ENCODE measurements around the gene KRT36.

The KRT36 gene

DNA sequence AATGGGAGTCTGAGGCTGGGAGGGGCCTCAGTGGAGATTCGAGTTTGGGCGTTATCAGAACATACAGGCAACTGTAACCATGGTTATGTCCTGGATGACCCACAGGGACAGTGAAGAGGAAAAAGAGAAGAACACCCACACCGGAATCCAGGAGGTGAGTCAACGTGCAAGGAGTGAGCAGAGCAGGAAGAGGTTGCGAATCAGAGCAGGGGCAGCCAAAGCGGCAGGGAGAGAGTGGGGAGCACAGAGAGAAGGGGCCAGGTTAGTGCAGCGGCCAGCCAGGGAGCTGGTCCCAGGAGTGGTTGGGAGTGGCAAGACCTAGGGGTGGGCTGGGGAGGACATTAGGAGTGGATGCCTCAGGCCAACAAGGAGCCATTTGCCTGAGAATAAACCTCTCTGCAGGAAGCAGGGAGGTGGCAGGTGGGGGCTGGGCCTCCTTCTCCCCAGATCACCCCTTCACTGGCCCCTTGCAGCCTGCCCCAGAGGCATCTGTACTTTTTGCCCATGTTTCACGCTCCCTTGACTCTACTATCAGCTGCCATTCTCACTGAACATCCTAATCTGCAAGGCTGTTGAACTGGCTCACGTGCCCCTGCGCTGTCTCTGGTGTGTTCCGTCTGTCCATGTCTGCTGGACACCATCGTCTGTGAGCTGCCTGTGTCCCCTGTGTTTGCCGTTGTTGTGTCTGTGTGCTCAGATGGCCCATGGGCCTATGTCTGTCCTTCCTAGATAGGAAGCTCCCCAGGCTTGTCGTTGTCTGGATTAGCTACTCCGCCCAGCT, 10.6 kb upstream of the KRT36 start:
- no peak for DNase-seq

DNA sequence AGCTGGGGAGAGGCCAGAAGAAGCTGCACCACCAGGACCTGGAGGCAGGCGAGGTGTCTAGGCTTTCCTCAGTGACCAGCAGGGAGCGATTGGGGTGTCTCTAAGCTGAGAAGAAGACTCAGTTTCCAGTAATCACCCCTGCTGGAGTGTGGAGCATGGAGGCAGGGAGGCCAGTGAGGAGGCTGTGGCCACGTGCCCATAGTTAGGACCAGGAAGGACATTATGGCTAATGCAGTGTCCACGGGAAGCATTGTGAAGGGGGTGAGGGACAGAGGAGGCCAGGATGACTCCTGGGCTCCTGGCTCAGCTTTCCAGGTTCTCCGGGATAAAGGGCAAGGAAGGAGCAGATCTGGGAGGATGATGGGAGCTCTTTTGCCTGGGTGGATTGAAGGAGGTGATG, 10.0 kb upstream of the KRT36 start:
- DNase-seq = no peak

DNA sequence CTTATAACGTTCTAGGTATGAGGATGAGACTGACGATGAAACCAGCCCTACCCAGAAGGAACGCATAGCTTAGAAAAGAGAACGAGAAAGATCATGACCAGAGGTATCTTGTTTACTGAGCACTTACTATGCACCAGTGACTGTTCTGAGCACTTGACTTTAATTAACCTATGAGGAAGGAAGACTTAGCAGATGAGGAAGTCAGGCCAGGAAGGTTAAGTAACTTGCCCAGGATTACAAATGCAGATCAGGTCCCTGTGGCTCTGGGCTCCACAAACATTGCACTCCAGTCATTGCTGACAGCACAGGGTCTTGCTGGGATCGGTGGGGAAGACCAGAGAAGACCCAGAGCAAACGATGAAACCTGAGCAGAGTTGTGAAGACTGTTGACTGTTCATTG, 8.6 kb upstream of the KRT36 start:
- DNase-seq = no peak

GRCh38 chr17:41496803-41497484, 7.2 kb upstream of the KRT36 start:
- peak; percentile 67 for DNase-seq

- no peak for DNase-seq
Measured at GRCh38 chr17:41494524-41494923, 4.8 kb upstream of the KRT36 start.

- no peak for DNase-seq
Measured at GRCh38 chr17:41492771-41493170, 3.1 kb upstream of the KRT36 start.

DNA sequence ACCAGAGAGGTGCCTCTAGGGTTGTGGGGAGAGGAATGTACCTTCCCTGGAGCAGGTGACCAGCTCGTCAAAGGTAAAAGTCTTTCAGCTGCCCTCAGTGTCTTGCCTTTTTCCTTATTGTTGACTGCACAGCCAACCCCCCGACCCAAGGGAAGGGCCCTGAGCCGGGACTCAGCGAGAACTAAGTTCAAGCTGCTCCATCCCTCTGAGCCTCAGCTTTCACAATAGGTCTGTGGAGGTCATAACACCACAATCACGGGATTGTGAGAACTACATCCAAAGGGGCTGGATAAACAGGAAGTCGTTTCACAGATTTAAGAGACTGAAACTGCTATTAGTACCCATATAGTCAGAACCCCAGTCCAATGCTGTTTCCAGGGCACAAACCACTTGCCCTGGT, 2.6 kb upstream of the KRT36 start:
- DNase-seq = no peak

DNA sequence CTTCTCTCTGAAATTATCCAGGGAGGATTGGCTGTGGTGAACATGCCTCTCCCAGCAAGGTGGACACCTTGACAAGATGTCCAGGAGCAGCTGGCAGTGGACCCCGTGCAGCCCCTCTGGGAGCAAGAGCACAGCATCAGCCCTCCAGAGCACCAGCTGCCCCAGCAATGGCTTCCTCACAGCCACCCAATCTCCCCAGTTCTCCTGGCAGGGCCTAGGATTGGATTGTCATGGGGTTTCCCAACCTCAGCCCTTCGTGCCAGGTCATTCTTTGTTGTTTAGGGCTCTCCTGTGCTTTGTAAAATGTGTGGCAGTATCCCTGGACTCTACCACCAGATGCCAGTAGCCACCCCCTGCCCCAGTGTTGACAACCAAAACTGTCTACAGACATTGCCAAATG, 1.8 kb upstream of the KRT36 start:
- no peak for DNase-seq

- DNase-seq = no peak
Measured at GRCh38 chr17:41490000-41490990, 585 bp upstream of the KRT36 start.

- peak; percentile 44 for DNase-seq
Measured at GRCh38 chr17:41486809-41487530, 2.7 kb downstream of the KRT36 start.

GRCh38 chr17:41486316-41486715, 3.4 kb downstream of the KRT36 start:
- no peak for DNase-seq

GRCh38 chr17:41484920-41485904, 4.5 kb downstream of the KRT36 start:
- DNase-seq = no peak

DNA sequence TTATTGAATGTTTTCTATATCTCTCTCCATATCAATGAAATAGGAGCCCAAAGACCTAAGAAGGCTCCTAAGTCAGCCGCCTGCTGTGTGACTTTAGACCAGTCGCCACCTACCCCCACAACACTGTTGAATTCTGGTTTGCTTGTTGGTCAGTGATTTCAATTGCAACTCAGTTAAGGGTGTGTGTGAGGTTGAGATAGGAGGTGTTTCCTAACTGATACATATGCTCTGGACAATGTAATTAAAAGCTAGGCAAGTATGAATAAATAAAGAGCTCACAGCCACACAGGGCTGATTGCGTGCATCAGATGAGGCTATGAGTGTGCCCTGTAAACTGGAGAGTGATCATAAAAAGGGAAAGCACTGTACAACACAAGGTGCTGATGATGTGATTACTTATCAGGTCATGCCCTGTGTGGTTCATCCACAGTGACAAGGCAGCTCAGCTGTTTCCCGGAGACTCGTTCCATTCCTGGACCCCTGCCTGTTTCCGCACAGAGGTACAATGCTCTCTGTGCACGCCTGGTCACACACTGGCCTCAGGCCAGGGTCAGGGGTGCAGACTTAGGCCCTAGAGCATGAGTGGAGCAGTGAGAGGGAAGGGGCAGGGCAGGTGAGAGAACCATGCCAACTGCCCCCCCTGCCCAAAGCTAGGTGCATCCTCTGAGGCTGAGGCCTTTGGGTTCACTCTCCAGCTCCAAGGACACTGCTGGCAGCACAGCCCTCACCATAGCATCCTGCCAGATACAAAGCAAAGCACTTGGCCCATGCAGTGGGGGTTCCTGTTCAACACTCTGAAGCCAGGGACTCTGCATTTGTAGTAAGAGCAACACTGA, 5.5 kb downstream of the KRT36 start:
- no peak for DNase-seq

DNA sequence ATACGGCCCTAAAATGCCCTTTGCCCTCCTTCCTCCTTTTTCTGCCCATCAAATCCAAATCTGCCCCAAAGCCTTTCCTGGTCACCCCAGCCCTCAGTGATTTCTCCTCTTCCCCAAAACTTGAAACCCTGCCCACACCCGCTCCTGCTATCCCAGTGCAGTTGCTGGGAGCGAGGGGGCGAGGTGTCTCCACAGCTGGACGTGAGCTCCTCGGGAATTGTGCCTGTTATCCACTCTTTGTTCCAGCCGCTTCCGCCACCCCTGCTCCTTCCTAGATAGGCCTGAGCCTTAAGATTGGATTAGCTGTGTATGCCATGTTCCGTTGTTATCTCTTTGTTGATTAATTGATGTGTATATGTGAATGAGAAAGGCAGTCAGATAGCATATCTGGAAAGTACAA, 6.2 kb downstream of the KRT36 start:
- no peak for DNase-seq

DNA sequence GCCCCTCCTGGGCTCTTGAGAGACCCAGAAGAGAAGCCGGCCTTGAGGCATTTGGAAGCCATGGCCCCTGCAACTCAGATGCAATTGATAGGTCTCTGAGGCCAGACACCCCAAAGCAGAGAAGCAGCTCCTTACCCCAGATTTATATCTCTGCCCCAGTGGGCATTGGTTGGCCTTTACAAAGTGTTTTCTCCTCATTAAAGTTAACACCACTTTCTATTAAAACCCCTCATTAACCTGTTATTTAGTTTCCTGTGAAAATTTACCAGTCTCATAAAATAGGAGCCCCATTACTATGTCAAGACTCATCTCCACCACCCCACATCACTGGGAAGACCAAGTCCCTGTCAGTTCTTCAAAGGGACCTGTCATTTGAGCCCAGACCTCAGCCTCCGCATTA, 8.7 kb downstream of the KRT36 start, which contains the start of gene KRT35:
Gene KRT35 (minus strand): TSS at position 116 of the 400 bp plus-strand sequence. CDS start 54 bp downstream, at position 62.
- DNase-seq = no peak

DNA sequence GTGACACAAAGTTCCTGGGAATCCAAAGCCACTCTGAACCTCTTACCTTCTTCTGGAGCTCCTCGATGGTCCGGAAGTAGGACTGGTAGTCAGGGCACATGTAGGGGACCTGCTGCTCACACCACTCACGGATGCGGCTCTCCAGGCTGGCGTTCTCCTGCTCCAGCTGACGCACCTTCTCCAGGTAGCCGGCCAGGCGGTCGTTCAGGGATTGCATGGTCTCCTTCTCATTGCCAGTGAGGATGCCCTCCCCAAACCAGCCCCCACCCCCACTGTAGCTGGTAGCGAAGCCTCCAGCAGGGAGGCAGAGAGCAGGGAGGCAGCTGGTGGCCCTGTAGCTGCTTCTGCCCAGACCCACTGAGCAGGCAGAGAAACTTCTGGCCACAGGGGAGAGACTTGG, 9.1 kb downstream of the KRT36 start:
- no peak for DNase-seq

DNA sequence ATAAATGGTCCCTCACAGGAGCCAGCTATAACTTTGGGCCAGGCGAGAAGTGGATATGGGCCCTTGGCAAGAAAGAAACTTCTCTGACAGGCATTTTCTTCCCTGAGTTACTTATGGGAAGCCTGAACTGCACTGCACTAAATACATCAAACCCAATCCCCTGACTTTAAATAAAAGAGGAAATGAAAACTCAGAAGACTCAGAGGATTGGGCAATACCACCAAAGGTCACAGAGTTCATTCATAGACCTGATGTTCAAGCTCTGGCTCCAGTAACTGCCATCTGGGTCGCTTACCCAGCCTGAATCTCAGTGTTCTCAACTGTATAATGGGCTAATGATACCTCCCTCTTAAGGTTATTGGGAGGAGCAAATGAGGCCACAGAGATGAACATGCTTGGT, 9.6 kb downstream of the KRT36 start:
- DNase-seq = no peak

GRCh38 chr17:41478237-41478636, 11.5 kb downstream of the KRT36 start:
- DNase-seq = no peak

GRCh38 chr17:41476866-41477815, 12.6 kb downstream of the KRT36 start:
- DNase-seq = no peak
